ENCODE data around the gene BCAP29. TPM values are rescaled to one million over a fixed set of nuclear protein-coding genes. Genes with fewer than 3 reads are reported as not detected.

Gene BCAP29
- total RNA-seq, 2 donors from 2014 or later, result 39.5 to 46.0 TPM

DNA sequence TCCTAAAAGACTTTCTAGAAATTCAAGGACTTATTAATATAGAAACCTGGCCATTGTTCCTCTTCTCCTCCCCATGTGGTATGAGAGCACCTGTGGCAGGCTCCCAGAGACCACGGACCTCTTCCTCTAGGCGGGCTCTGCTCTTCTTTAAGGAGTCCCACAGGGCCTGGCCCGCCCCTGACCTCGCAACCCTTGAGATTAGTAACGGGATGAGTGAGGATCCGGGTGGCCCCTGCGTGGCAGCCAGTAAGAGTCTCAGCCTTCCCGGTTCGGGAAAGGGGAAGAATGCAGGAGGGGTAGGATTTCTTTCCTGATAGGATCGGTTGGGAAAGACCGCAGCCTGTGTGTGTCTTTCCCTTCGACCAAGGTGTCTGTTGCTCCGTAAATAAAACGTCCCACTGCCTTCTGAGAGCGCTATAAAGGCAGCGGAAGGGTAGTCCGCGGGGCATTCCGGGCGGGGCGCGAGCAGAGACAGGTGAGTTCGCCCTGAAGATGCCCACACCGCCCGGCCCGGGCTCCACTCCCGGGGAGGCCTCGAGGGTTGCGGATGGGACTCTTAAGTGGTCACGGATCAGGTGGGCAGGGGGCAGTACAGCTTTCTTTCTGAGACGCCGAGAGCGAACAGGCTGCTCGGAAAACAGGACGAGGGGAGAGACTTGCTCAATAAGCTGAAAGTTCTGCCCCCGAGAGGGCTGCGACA lies 80.5 kb downstream of the BCAP29 start, which contains the start of gene SLC26A4:
SLC26A4 (plus strand) TSS at position 448 of the 700 bp plus-strand sequence. CDS start 814 bp downstream, outside the sequence.
- 2 to 3% methylated on average over 28 to 37 of the region's 37 CpGs for WGBS, 2 experiments (ENCODE audit: insufficient coverage in 1 of 2, insufficient read length in 1 of 2)
- no peak within 1 kb of the TSS for H3K27ac ChIP-seq (ENCODE audit: low read depth, low read length)
- H3K4me1 Mint-ChIP-seq, result peaks cover 17% of the 10 kb centered on the region
- no peaks in the 10 kb centered on the region for H3K9me3 Mint-ChIP-seq
- H3K27me3 ChIP-seq (ENCODE audit: control insufficient read depth, insufficient read depth, low read length, poor library complexity, severe bottlenecking), result peaks cover 70% of the 10 kb centered on the region
- no peak within 1 kb of the TSS for H3K27ac Mint-ChIP-seq
- no peaks in the 10 kb centered on the region for H3K4me1 ChIP-seq (ENCODE audit: control insufficient read depth, insufficient read depth, low read length)
- no peak within 1 kb of the TSS for H3K9ac ChIP-seq (ENCODE audit: extremely low read depth, low read length, poor library complexity, severe bottlenecking)
- no peaks in the 10 kb centered on the region for H3K9me3 ChIP-seq (ENCODE audit: control insufficient read depth, low read length)
- no peak for DNase-seq
- peaks cover 77% of the 10 kb centered on the region for H3K27me3 Mint-ChIP-seq (ENCODE audit: insufficient read depth)
- no peak for TF ChIP-seq CTCF (conservative IDR thresholded peaks at IDR 0.05)
- no peaks in the 10 kb centered on the region for H3K36me3 ChIP-seq (ENCODE audit: control insufficient read depth, insufficient read depth, low read length)
- peak within 1 kb of the TSS; percentile 78 for H3K4me3 ChIP-seq (ENCODE audit: low read length)
- peak within 1 kb of the TSS; percentile 61 for H3K4me3 Mint-ChIP-seq
- no peaks in the 10 kb centered on the region for H3K36me3 Mint-ChIP-seq (ENCODE audit: low read depth)

DNA sequence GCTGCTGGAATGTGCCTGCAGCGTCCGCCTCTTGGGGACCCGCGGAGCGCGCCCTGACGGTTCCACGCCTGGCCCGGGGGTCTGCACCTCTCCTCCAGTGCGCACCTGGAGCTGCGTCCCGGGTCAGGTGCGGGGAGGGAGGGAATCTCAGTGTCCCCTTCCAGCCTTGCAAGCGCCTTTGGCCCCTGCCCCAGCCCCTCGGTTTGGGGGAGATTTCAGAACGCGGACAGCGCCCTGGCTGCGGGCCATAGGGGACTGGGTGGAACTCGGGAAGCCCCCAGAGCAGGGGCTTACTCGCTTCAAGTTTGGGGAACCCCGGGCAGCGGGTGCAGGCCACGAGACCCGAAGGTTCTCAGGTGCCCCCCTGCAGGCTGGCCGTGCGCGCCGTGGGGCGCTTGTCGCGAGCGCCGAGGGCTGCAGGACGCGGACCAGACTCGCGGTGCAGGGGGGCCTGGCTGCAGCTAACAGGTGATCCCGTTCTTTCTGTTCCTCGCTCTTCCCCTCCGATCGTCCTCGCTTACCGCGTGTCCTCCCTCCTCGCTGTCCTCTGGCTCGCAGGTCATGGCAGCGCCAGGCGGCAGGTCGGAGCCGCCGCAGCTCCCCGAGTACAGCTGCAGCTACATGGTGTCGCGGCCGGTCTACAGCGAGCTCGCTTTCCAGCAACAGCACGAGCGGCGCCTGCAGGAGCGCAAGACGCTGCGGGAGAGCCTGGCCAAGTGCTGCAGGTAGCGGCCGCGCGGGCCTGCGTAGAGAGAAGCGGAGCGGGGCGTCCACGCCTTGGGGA lies 81.2 kb downstream of the BCAP29 start:
- no peaks in the 10 kb centered on the region for H3K9me3 ChIP-seq (ENCODE audit: control insufficient read depth, low read length)
- no peaks in the 10 kb centered on the region for H3K36me3 ChIP-seq (ENCODE audit: control insufficient read depth, insufficient read depth, low read length)
- H3K9ac ChIP-seq (ENCODE audit: extremely low read depth, low read length, poor library complexity, severe bottlenecking), result no peak overlapping the region
- peaks cover 17% of the 10 kb centered on the region for H3K4me1 Mint-ChIP-seq
- peaks cover 70% of the 10 kb centered on the region for H3K27me3 ChIP-seq (ENCODE audit: control insufficient read depth, insufficient read depth, low read length, poor library complexity, severe bottlenecking)
- WGBS, 2 experiments (ENCODE audit: insufficient coverage in 1 of 2, insufficient read length in 1 of 2), result 1% methylated on average over 28 to 73 of the region's 73 CpGs
- DNase-seq, result peak; percentile 89
- H3K4me3 Mint-ChIP-seq, result peak overlapping the region; percentile 61
- no peaks in the 10 kb centered on the region for H3K9me3 Mint-ChIP-seq
- H3K27ac Mint-ChIP-seq, result no peak overlapping the region
- no peaks in the 10 kb centered on the region for H3K36me3 Mint-ChIP-seq (ENCODE audit: low read depth)
- no peaks in the 10 kb centered on the region for H3K4me1 ChIP-seq (ENCODE audit: control insufficient read depth, insufficient read depth, low read length)
- no peak overlapping the region for H3K27ac ChIP-seq (ENCODE audit: low read depth, low read length)
- H3K4me3 ChIP-seq (ENCODE audit: low read length), result peak overlapping the region; percentile 78
- H3K27me3 Mint-ChIP-seq (ENCODE audit: insufficient read depth), result peaks cover 74% of the 10 kb centered on the region
- TF ChIP-seq CTCF (conservative IDR thresholded peaks at IDR 0.05), result peak; percentile 42

- Histone ChIP-seq H3K4me1 (ENCODE audit: control insufficient read depth, insufficient read depth, low read length) (no peaks in the 10 kb centered on the region), H3K4me3 (ENCODE audit: low read length) (peak overlapping the region; percentile 78), H3K27me3 (ENCODE audit: control insufficient read depth, insufficient read depth, low read length, poor library complexity, severe bottlenecking) (peaks cover 70% of the 10 kb centered on the region), H3K36me3 (ENCODE audit: control insufficient read depth, insufficient read depth, low read length) (no peaks in the 10 kb centered on the region), H3K27ac (ENCODE audit: low read depth, low read length) (no peak overlapping the region), H3K9me3 (ENCODE audit: control insufficient read depth, low read length) (no peaks in the 10 kb centered on the region), H3K9ac (ENCODE audit: extremely low read depth, low read length, poor library complexity, severe bottlenecking) (no peak overlapping the region)
- no peak for TF ChIP-seq CTCF (conservative IDR thresholded peaks at IDR 0.05)
- peaks cover 17% of the 10 kb centered on the region for H3K4me1 Mint-ChIP-seq
- H3K4me3 Mint-ChIP-seq, result peak overlapping the region; percentile 61
- peaks cover 74% of the 10 kb centered on the region for H3K27me3 Mint-ChIP-seq (ENCODE audit: insufficient read depth)
- WGBS, 2 experiments (ENCODE audit: insufficient coverage in 1 of 2, insufficient read length in 1 of 2), result 0 to 10% methylated on average over 2 to 20 of the region's 20 CpGs
- H3K9me3 Mint-ChIP-seq, result no peaks in the 10 kb centered on the region
- no peak for DNase-seq
- H3K36me3 Mint-ChIP-seq (ENCODE audit: low read depth), result no peaks in the 10 kb centered on the region
- H3K27ac Mint-ChIP-seq, result no peak overlapping the region
These were observed 81.9 kb downstream of the BCAP29 start for GRCh38 chr7:107661865-107662379.
